ENCODE results near the gene RAB14.
A peak's percentile ranks its signal among the peaks of the same experiment; 100 is the strongest.

RAB14 gene

GRCh38 chr9:121230256-121230655 lies 28.6 kb upstream of the RAB14 start:
- H3K4me3 ChIP-seq (ENCODE audit: low read depth, low read length) = no peak overlapping the region
- no peak for TF ChIP-seq CTCF (conservative IDR thresholded peaks at IDR 0.05; ENCODE audit: low read depth, low read length)
- DNase-seq (ENCODE audit: low read depth) = no peak

GRCh38 chr9:121227862-121228261 lies 26.2 kb upstream of the RAB14 start:
- no peak for TF ChIP-seq CTCF (conservative IDR thresholded peaks at IDR 0.05; ENCODE audit: low read depth, low read length)
- no peak overlapping the region for H3K4me3 ChIP-seq (ENCODE audit: low read depth, low read length)
- no peak for DNase-seq (ENCODE audit: low read depth)

GRCh38 chr9:121226175-121226574 lies 24.5 kb upstream of the RAB14 start:
- peak; percentile 4 for DNase-seq (ENCODE audit: low read depth)
- no peak for TF ChIP-seq CTCF (conservative IDR thresholded peaks at IDR 0.05; ENCODE audit: low read depth, low read length)
- H3K4me3 ChIP-seq (ENCODE audit: low read depth, low read length) = no peak overlapping the region

- H3K4me3 ChIP-seq (ENCODE audit: low read depth, low read length) = no peak overlapping the region
- TF ChIP-seq CTCF (conservative IDR thresholded peaks at IDR 0.05; ENCODE audit: low read depth, low read length) = no peak
- no peak for DNase-seq (ENCODE audit: low read depth)
Measured at GRCh38 chr9:121225240-121225639, 23.6 kb upstream of the RAB14 start.

GRCh38 chr9:121222524-121223171 lies 21.0 kb upstream of the RAB14 start:
- peak; percentile 74 for DNase-seq (ENCODE audit: low read depth)
- peak; percentile 80 for TF ChIP-seq CTCF (conservative IDR thresholded peaks at IDR 0.05; ENCODE audit: low read depth, low read length)
- H3K4me3 ChIP-seq (ENCODE audit: low read depth, low read length) = no peak overlapping the region

- H3K4me3 ChIP-seq (ENCODE audit: low read depth, low read length) = no peak overlapping the region
- TF ChIP-seq CTCF (conservative IDR thresholded peaks at IDR 0.05; ENCODE audit: low read depth, low read length) = no peak
- DNase-seq (ENCODE audit: low read depth) = no peak
Measured at GRCh38 chr9:121221664-121222055, 20.0 kb upstream of the RAB14 start.

GRCh38 chr9:121220996-121221663 lies 19.5 kb upstream of the RAB14 start:
- DNase-seq (ENCODE audit: low read depth) = no peak
- no peak overlapping the region for H3K4me3 ChIP-seq (ENCODE audit: low read depth, low read length)
- no peak for TF ChIP-seq CTCF (conservative IDR thresholded peaks at IDR 0.05; ENCODE audit: low read depth, low read length)

All from choroid plexus epithelial cell (primary cell).